Thyroid gland (tissue), 4 donors: ENCODE data around the gene TRMT13. TPM values are rescaled to one million over a fixed set of nuclear protein-coding genes. Genes with fewer than 3 reads are reported as not detected.
A peak's percentile ranks its signal among the peaks of the same experiment; 100 is the strongest.

Experiments used
- DNase-seq, 2 donors: peaks; one replicate each; pipeline ENCODE4 v3.0.0-alpha.2; 2019
- H3K27ac ChIP-seq, 3 donors: fragments of 200-600 bp; sonication (generic); 1 replicate in 2 of 3; 2 replicates in 1 of 3; pipeline ENCODE4 v1.5.1; 2016 to 2019; ENCODE audit warnings: mild to moderate bottlenecking in 1 of 3, moderate library complexity in 1 of 3
- H3K27me3 ChIP-seq: fragments of 200-600 bp; sonication (generic); one replicate; pipeline ENCODE4 v1.5.1; 2019
- H3K36me3 ChIP-seq, 2 donors: fragments of 200-600 bp; sonication (generic); one replicate each; pipeline ENCODE4 v1.5.1; 2016 to 2019
- H3K4me1 ChIP-seq, 2 donors: fragments of 200-600 bp; sonication (generic); one replicate each; pipeline ENCODE4 v1.5.1; 2017 to 2019
- H3K4me3 ChIP-seq, 3 donors: fragments of 200-600 bp; sonication (generic); replicated peaks in 1 of 3; 1 replicate in 2 of 3; 2 replicates in 1 of 3; pipeline ENCODE4 v1.5.1; 2016; ENCODE audit warnings: mild to moderate bottlenecking in 1 of 3
- H3K9me3 ChIP-seq: fragments of 200-600 bp; sonication (generic); one replicate; pipeline ENCODE4 v1.5.1; 2017
- POLR2A ChIP-seq, 2 donors: fragments of 450-650 bp; IDR thresholded peaks; one replicate each; pipeline ENCODE4 v1.6.1; 2017; ENCODE audit warnings: antibody characterized with exemption in 2 of 2, mild to moderate bottlenecking in 2 of 2, moderate library complexity in 1 of 2
- WGBS, 2 donors: methylation state at CpG; one replicate each; pipeline ENCODE4 v1.1.5; 2017; 5-methylcytosine and 5-hydroxymethylcytosine counted together
- intact Hi-C: fragments of 100-400 bp; cut with DNase I; formaldehyde crosslinking; loops from one replicate; pipeline ENCODE4 v1.15.1; 2023
- total RNA-seq, 4 donors: library from RNA; depleted of rRNA; stranded (reverse); fragments of >200 nt; gene quantifications; one replicate each; pipeline ENCODE4 v1.2.3, GENCODE V29; 2016
- TF ChIP-seq, protein P1 (sequence below), 6 experiments: fragments of 200-600 bp in 3 of 6; fragments of 450-650 bp in 3 of 6; sonication (generic) in 3 of 6; IDR thresholded peaks; one replicate each; pipeline ENCODE4 v1.5.1; 2016 to 2019; ENCODE audit warnings: antibody characterized with exemption in 6 of 6, mild to moderate bottlenecking in 2 of 6, inconsistent platforms in 1 of 6, moderate library complexity in 1 of 6

TRMT13 gene
- total RNA-seq, 4 donors from 2014 or later = 27.6 to 39.5 (median 36.1) TPM

DNA sequence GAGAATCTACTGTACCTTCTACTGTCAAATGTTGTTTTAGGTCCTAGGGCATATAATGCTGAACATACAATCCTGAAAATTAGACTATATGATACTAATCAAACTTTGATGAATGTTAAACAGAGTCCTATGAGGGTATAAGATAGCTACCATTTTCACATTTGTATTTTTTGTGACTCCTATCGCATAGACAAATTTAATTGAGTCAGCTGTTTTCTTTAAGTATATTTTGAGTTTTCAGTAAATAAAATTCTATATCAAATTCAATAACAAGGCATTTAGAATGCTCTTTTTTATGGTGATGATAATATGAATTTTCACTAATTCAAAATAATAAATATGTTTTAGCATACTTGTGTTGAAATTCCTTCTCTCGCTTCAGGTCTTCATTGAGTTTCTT is 35.1 kb downstream of the TRMT13 start:
- H3K36me3 ChIP-seq = no peaks in the 10 kb centered on the region
- peaks cover 0 to 5% of the 10 kb centered on the region in 2 donors for H3K4me1 ChIP-seq
- H3K27me3 ChIP-seq = no peaks in the 10 kb centered on the region
- H3K4me3 ChIP-seq = no peak overlapping the region
- DNase-seq = no peak
- intact Hi-C loops = no loop called here
- H3K9me3 ChIP-seq = no peaks in the 10 kb centered on the region
- no peak for TF ChIP-seq POLR2A (IDR thresholded peaks at IDR 0.05)
- TF ChIP-seq, protein P1, sequence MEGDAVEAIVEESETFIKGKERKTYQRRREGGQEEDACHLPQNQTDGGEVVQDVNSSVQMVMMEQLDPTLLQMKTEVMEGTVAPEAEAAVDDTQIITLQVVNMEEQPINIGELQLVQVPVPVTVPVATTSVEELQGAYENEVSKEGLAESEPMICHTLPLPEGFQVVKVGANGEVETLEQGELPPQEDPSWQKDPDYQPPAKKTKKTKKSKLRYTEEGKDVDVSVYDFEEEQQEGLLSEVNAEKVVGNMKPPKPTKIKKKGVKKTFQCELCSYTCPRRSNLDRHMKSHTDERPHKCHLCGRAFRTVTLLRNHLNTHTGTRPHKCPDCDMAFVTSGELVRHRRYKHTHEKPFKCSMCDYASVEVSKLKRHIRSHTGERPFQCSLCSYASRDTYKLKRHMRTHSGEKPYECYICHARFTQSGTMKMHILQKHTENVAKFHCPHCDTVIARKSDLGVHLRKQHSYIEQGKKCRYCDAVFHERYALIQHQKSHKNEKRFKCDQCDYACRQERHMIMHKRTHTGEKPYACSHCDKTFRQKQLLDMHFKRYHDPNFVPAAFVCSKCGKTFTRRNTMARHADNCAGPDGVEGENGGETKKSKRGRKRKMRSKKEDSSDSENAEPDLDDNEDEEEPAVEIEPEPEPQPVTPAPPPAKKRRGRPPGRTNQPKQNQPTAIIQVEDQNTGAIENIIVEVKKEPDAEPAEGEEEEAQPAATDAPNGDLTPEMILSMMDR (IDR thresholded peaks at IDR 0.05) = no peak
- 97 to 98% methylated on average over 2 of the region's 2 CpGs for WGBS, 2 donors
- no peak overlapping the region for H3K27ac ChIP-seq

DNA sequence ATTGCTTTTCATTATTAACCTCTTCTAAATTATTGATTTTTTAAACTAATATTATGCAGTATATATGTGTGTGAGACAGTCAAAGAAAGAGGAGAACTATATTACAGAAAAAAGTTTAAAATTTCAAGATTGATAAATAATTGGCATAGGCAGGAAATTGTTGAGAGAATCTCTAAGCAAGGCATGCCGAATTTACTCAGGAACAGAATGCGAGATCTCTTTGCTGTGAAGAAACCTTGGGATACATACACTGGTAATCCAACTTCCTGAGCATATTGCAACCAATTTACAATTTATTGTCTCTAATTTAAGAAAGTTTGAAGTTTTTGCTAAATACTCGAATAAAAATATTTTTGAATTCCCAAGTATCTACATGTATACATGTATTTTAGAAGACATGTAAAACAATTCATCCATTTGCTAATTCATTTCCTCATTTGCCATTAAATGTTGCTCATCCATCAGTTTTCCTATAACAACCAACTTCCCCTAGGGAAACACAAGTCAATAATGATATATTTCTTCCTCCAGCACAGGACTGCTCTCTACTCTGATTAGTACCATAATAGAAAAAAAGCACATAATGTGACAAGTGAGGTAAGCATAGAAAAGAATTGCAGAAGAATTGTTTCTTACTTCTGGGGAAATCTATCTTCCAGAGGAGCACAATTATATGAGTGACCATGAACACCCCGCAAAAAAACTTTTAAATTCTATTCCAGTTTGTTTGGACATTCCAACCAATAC is 44.5 kb downstream of the TRMT13 start:
- TF ChIP-seq, protein P1 (IDR thresholded peaks at IDR 0.05) = no peak
- no peak for TF ChIP-seq POLR2A (IDR thresholded peaks at IDR 0.05)
- WGBS, 2 donors = 91 to 92% methylated on average over 4 of the region's 4 CpGs
- H3K4me1 ChIP-seq = no peaks in the 10 kb centered on the region
- no peaks in the 10 kb centered on the region for H3K36me3 ChIP-seq
- peak overlapping the region in 1 of 3 donors; percentile 13 for H3K27ac ChIP-seq
- no peaks in the 10 kb centered on the region for H3K27me3 ChIP-seq
- H3K4me3 ChIP-seq = no peak overlapping the region
- no peaks in the 10 kb centered on the region for H3K9me3 ChIP-seq
- intact Hi-C loops = no loop called here
- no peak for DNase-seq

DNA sequence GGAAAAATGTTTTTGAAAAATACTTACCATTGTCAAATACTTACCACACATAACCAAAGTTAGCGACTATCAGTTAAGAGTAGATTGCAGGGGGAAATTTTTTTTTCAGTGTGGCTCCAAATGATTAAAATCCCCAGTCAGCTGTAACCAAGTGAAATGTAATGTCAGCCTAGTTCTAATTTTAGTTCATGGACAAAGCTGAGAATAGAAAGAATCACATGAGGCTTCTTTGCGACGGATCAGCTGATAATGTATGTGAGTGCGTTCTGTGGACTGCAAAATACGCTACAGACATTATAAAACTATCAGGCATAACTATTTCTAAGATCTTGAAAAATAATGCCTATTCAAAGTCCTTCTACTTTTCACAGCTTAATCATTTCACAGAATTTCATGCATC is 45.1 kb downstream of the TRMT13 start, which contains the start of gene LRRC39:
LRRC39 (minus strand) TSS at position 166 of the 400 bp plus-strand sequence. CDS start 9,740 bp downstream, outside the sequence.
- Histone ChIP-seq H3K4me3 (no peak within 1 kb of the TSS), H3K36me3 (no peaks in the 10 kb centered on the region), H3K9me3 (no peaks in the 10 kb centered on the region), H3K27ac (peak within 1 kb of the TSS in 1 of 3 donors; percentile 13), H3K27me3 (no peaks in the 10 kb centered on the region), H3K4me1 (no peaks in the 10 kb centered on the region)
- 62 to 72% methylated on average over 5 of the region's 5 CpGs for WGBS, 2 donors
- TF ChIP-seq, protein P1 (IDR thresholded peaks at IDR 0.05) = no peak
- no peak for DNase-seq
- intact Hi-C loops = no loop called here

DNA sequence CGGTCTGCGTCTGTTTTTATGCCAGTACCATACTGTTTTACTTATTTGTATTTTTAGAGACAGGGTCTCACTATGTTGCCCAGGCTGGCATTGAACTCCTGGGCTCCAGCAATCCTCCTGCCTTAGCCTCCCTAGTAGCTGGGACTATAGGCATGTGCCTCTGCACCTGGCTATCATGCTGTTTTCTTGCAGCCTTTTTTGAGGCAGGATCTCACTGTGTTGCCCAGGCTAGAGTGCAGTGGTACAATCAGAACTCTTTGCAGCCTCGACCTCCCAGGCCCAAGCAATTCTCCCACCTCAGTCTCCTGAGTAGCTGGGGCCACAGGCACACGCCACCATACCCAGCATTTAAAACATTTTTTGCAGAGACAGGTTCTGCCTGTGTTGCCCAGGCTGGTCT is 50.4 kb downstream of the TRMT13 start:
- 96 to 97% methylated on average over 3 to 4 of the region's 4 CpGs for WGBS, 2 donors
- H3K9me3 ChIP-seq = no peaks in the 10 kb centered on the region
- intact Hi-C loops = no loop called here

DNA sequence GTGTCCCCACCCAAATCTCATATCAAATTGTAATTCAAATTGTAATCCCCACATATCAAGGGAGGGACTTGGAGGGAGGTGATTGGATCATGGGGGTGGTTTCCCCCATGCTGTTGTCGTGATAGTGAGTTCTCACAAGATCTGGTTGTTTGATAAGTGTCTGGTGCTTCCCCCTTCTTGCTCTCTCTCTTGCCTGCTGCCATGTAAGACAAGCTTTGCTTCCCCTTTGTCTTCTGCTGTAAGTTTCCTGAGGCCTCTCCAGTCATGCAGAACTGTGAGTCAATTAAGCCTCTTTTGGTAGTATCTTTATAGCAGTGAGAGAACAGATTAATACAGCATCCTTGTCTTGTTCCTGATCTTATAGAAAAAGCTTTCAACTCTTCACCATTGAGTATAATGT is 51.6 kb downstream of the TRMT13 start:
- H3K4me1 ChIP-seq = peaks cover 14 to 19% of the 10 kb centered on the region in 2 donors
- WGBS, 2 donors = 38 to 50% methylated on average over 1 of the region's 1 CpG
- no peaks in the 10 kb centered on the region for H3K27me3 ChIP-seq
- no peak overlapping the region for H3K27ac ChIP-seq
- DNase-seq = no peak
- H3K4me3 ChIP-seq = no peak overlapping the region
- H3K9me3 ChIP-seq = no peaks in the 10 kb centered on the region
- no peak for TF ChIP-seq POLR2A (IDR thresholded peaks at IDR 0.05)
- TF ChIP-seq, protein P1 (IDR thresholded peaks at IDR 0.05) = no peak
- intact Hi-C loops = no loop called here
- no peaks in the 10 kb centered on the region for H3K36me3 ChIP-seq

More for the DNA sequence above, 50.4 kb downstream of the TRMT13 start:
- H3K4me1 ChIP-seq = peaks cover 8 to 10% of the 10 kb centered on the region in 2 donors
- H3K27ac ChIP-seq = no peak overlapping the region
- H3K36me3 ChIP-seq = no peaks in the 10 kb centered on the region
- H3K4me3 ChIP-seq = no peak overlapping the region
- no peak for DNase-seq
- H3K27me3 ChIP-seq = no peaks in the 10 kb centered on the region
- TF ChIP-seq, protein P1 (IDR thresholded peaks at IDR 0.05) = no peak
- TF ChIP-seq POLR2A (IDR thresholded peaks at IDR 0.05) = no peak
